ENCODE results near the gene CIRBP. TPM values are rescaled to one million over a fixed set of nuclear protein-coding genes. Genes with fewer than 3 reads are reported as not detected.
A peak's percentile ranks its signal among the peaks of the same experiment; 100 is the strongest.

CIRBP gene
- total and polyA plus RNA-seq, 2 of the 13 experiments (the other 11 are each of a cell fraction or from before 2014, with no cell fraction given): 133 to 140 TPM

- TF ChIP-seq CREB1 (IDR thresholded peaks at IDR 0.05) (no peak), CREB1 (CRISPR knock-in tag; IDR thresholded peaks at IDR 0.05) (no peak), MXD3 (CRISPR knock-in tag; IDR thresholded peaks at IDR 0.05) (0 out of 2 replicates have a peak, but pooled peaks have one; percentile 45), YEATS4 (CRISPR knock-in tag; IDR thresholded peaks at IDR 0.05; ENCODE audit: borderline replicate concordance) (peak; percentile 27; the same call in 1 of the 2 replicates), DRAP1 (CRISPR knock-in tag; IDR thresholded peaks at IDR 0.05) (no peak), SNAI1 (CRISPR knock-in tag; IDR thresholded peaks at IDR 0.05; ENCODE audit: borderline replicate concordance) (0 out of 2 replicates have a peak, but pooled peaks have one; percentile 44), ZNF296 (CRISPR knock-in tag; conservative IDR thresholded peaks at IDR 0.05) (no peak), ZNF24 (IDR thresholded peaks at IDR 0.05) (no peak), ZNF660 (CRISPR knock-in tag; IDR thresholded peaks at IDR 0.05; ENCODE audit: borderline replicate concordance, low read depth) (no peak), THAP9 (CRISPR knock-in tag; IDR thresholded peaks at IDR 0.05; ENCODE audit: borderline replicate concordance) (peak; percentile 68; the same call in 1 of the 2 replicates), KLF13 (CRISPR knock-in tag; IDR thresholded peaks at IDR 0.05) (peak; percentile 68; the same call in 1 of the 2 replicates), ZNF580 (CRISPR knock-in tag; IDR thresholded peaks at IDR 0.05; ENCODE audit: borderline replicate concordance, low read depth) (0 out of 2 replicates have a peak, but pooled peaks have one; percentile 26), HMGXB4 (CRISPR knock-in tag; IDR thresholded peaks at IDR 0.05; ENCODE audit: borderline replicate concordance in 1 of 2, low read depth in 1 of 2) (peak in 1 of 2 experiments; percentile 53; a peak in 1 of 4 replicates), ZFY (CRISPR knock-in tag; IDR thresholded peaks at IDR 0.05) (peak; percentile 66), ZNF740 (CRISPR knock-in tag; IDR thresholded peaks at IDR 0.05) (no peak), ZSCAN22 (CRISPR knock-in tag; IDR thresholded peaks at IDR 0.05) (no peak), PATZ1 (CRISPR knock-in tag; IDR thresholded peaks at IDR 0.05) (peak; percentile 5; the same call in 1 of the 2 replicates)
These were observed 30.5 kb upstream of the CIRBP start (continued) for GRCh38 chr19:1238369-1239303.

All from HepG2 (cell line).